Endodermal cell (in vitro differentiated cells): ENCODE data around the gene COPA. TPM values are rescaled to one million over a fixed set of nuclear protein-coding genes. Genes with fewer than 3 reads are reported as not detected.

ENCODE experiments used
- DNase-seq: peaks from one replicate; pipeline ENCODE4 v3.0.0-alpha.2; 2017
- H3K27ac ChIP-seq: 2 replicates; pipeline ENCODE4 v1.5.1; 2013; ENCODE audit warnings: mild to moderate bottlenecking, low read depth, low read length, moderate library complexity
- H3K27me3 ChIP-seq: 2 replicates; pipeline ENCODE4 v1.6.1; 2013; ENCODE audit warnings: mild to moderate bottlenecking, low read length, moderate library complexity; ENCODE audit not compliant: insufficient read depth, control insufficient read depth, poor library complexity, severe bottlenecking
- H3K36me3 ChIP-seq: 2 replicates; pipeline ENCODE4 v1.7.0; 2013; ENCODE audit warnings: mild to moderate bottlenecking, low read length, moderate library complexity; ENCODE audit not compliant: control insufficient read depth, insufficient read depth
- H3K4me1 ChIP-seq: one replicate; pipeline ENCODE4 v1.7.0; 2013; ENCODE audit warnings: low read length; ENCODE audit not compliant: control insufficient read depth, insufficient read depth
- H3K4me3 ChIP-seq: 2 replicates; pipeline ENCODE4 v1.5.1; 2013; ENCODE audit warnings: mild to moderate bottlenecking, low read length, moderate library complexity
- H3K9ac ChIP-seq: 2 replicates; pipeline ENCODE4 v1.6.1; 2013; ENCODE audit warnings: mild to moderate bottlenecking, low read length, moderate library complexity; ENCODE audit not compliant: poor library complexity, severe bottlenecking; ENCODE audit errors: extremely low read depth
- H3K9me3 ChIP-seq: 2 replicates; pipeline ENCODE4 v1.6.1; 2013; ENCODE audit warnings: mild to moderate bottlenecking, low read length, moderate library complexity; ENCODE audit not compliant: control insufficient read depth
- H3K27ac Mint-ChIP-seq: 2 replicates; pipeline ENCODE4 v1.8.0; 2020; ENCODE audit warnings: mixed read lengths
- H3K27me3 Mint-ChIP-seq: 2 replicates; pipeline ENCODE4 v1.8.0; 2021; ENCODE audit warnings: mild to moderate bottlenecking, mixed read lengths; ENCODE audit not compliant: insufficient read depth
- H3K36me3 Mint-ChIP-seq: 2 replicates; pipeline ENCODE4 v1.8.0; 2020; ENCODE audit warnings: low read depth, mixed read lengths
- H3K4me1 Mint-ChIP-seq: 2 replicates; pipeline ENCODE4 v1.8.0; 2020; ENCODE audit warnings: mixed read lengths
- H3K4me3 Mint-ChIP-seq: 2 replicates; pipeline ENCODE4 v1.8.0; 2020; ENCODE audit warnings: mild to moderate bottlenecking, moderate library complexity, mixed read lengths
- H3K9me3 Mint-ChIP-seq: 2 replicates; pipeline ENCODE4 v1.8.0; 2020; ENCODE audit warnings: mild to moderate bottlenecking, mixed read lengths
- CTCF ChIP-seq: fragments of 200-600 bp; sonication (generic); conservative IDR thresholded peaks from 2 replicates; pipeline ENCODE4 v1.5.0; 2021; ENCODE audit warnings: antibody characterized with exemption, mild to moderate bottlenecking
- WGBS, 2 experiments: methylation state at CpG; one replicate each; pipeline versions ENCODE4 v1.1.5 to v1.1.7; 2013; ENCODE audit warnings: missing lambda C conversion rate in 2 of 2, mixed read lengths in 1 of 2; ENCODE audit not compliant: insufficient coverage in 1 of 2, insufficient read length in 1 of 2; 5-methylcytosine and 5-hydroxymethylcytosine counted together
- total RNA-seq, 2 donors: library from RNA; stranded (reverse); fragmentation: NEBNext Ultra II Directional in 1 of 2; extraction: Animal tissue kit (Norgen Biotek cat#: 25700) in 1 of 2; gene quantifications; 2 replicates in 1 of 2; 3 replicates in 1 of 2; pipeline ENCODE4 v1.2.1, GENCODE V29; 2021

COPA gene
- total RNA-seq, 2 donors from 2014 or later: 159 to 174 TPM

DNA sequence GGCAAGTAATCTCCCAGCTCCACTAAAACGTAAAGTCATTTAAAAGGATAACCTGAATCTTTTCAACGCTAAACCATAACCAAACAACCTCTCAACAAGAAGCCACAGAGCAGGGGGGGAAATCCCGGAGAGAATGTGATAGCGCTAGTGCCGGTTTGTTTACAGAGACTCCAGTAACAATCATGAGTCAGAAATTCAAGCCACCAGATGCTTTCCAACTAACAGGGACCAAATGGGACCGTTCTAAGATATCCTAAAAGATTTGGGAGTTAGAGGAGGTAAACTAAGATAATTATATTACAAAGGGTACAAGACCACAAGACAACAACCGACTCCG is 81.5 kb downstream of the COPA start:
- H3K4me1 ChIP-seq: peaks cover 6% of the 10 kb centered on the region
- peak overlapping the region; percentile 92 for H3K27ac ChIP-seq
- Mint-ChIP-seq H3K36me3 (peaks cover 13% of the 10 kb centered on the region), H3K4me1 (peaks cover 34% of the 10 kb centered on the region), H3K27ac (peak overlapping the region; percentile 99), H3K4me3 (peak overlapping the region; percentile 100), H3K27me3 (peaks cover under 1% of the 10 kb centered on the region), H3K9me3 (no peaks in the 10 kb centered on the region)
- peak overlapping the region; percentile 95 for H3K4me3 ChIP-seq
- WGBS, 2 experiments: 0% methylated on average over 4 to 8 of the region's 8 CpGs
- peaks cover 5% of the 10 kb centered on the region for H3K36me3 ChIP-seq
- no peak for TF ChIP-seq CTCF
- H3K9ac ChIP-seq: peak overlapping the region; percentile 99
- peak; percentile 80 for DNase-seq
- H3K27me3 ChIP-seq: no peaks in the 10 kb centered on the region
- H3K9me3 ChIP-seq: no peaks in the 10 kb centered on the region

GRCh38 chr1:160260406-160261382 is 82.4 kb downstream of the COPA start:
- DNase-seq: no peak

DNA sequence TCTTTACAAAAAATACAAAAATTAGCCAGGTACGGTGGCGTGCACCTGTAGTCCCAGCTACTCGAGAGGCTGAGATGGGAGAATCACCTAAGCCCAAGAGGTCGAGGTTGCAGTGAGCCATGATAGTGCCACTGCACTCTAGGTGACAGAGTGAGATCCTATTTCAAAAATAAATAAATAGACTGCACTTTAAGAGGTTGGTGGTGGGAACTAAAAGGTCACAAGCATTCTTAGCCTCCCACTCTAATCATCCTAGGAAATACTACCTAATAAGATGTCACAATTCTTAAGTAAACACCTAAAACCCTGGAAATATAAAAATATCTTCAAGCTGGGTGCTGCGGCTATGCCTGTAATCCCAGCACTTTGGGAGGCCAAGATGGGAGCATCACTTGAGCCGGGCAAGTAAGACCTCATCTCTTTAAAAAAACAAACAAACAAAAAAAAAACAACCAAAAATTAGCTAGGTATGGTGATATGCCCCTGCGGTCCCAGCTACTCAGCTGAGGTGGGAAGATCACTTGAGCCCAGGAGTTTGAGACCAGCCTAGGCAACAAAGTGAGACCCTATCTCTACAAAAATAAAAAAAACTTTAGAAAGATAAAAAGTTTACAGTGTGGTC is 84.8 kb downstream of the COPA start:
- Histone ChIP-seq H3K36me3 (peaks cover 20% of the 10 kb centered on the region), H3K9ac (no peak overlapping the region), H3K27me3 (no peaks in the 10 kb centered on the region), H3K27ac (no peak overlapping the region), H3K4me1 (peaks cover 6% of the 10 kb centered on the region), H3K4me3 (peak overlapping the region; percentile 31), H3K9me3 (no peaks in the 10 kb centered on the region)
- Mint-ChIP-seq H3K4me1 (peaks cover 42% of the 10 kb centered on the region), H3K4me3 (peak overlapping the region; percentile 100), H3K27me3 (no peaks in the 10 kb centered on the region), H3K36me3 (peaks cover 26% of the 10 kb centered on the region), H3K27ac (no peak overlapping the region), H3K9me3 (no peaks in the 10 kb centered on the region)
- 92 to 94% methylated on average over 5 to 7 of the region's 7 CpGs for WGBS, 2 experiments
- no peak for TF ChIP-seq CTCF
- DNase-seq: no peak

More at GRCh38 chr1:160260406-160261382, 82.4 kb downstream of the COPA start:
- peaks cover 42% of the 10 kb centered on the region for H3K4me1 Mint-ChIP-seq
- H3K4me1 ChIP-seq: peaks cover 6% of the 10 kb centered on the region
- no peaks in the 10 kb centered on the region for H3K27me3 Mint-ChIP-seq
- H3K27ac Mint-ChIP-seq: peak overlapping the region; percentile 99
- TF ChIP-seq CTCF: no peak
- H3K9me3 Mint-ChIP-seq: no peaks in the 10 kb centered on the region
- peak overlapping the region; percentile 100 for H3K4me3 Mint-ChIP-seq
- H3K27ac ChIP-seq: no peak overlapping the region
- peaks cover 13% of the 10 kb centered on the region for H3K36me3 Mint-ChIP-seq
- 77 to 85% methylated on average over 3 to 6 of the region's 6 CpGs for WGBS, 2 experiments
- no peaks in the 10 kb centered on the region for H3K9me3 ChIP-seq
- H3K36me3 ChIP-seq: peaks cover 5% of the 10 kb centered on the region
- peak overlapping the region; percentile 99 for H3K9ac ChIP-seq
- no peaks in the 10 kb centered on the region for H3K27me3 ChIP-seq
- peak overlapping the region; percentile 95 for H3K4me3 ChIP-seq
